HG02981 (cell line): ENCODE results near the gene RTTN.
"Not testable (repeated sequence)": the region's sequence is repeated elsewhere in the genome, so short reads cannot be mapped to it uniquely, and the experiment has no call there.

ENCODE experiments used
- ATAC-seq: cut with Tn5 transposase; IDR thresholded peaks from one replicate; pipeline ENCODE4 v1.9.1; 2021; ENCODE audit warnings: mild to moderate bottlenecking, moderate library complexity; ENCODE audit not compliant: unreplicated experiment

Gene RTTN

GRCh38 chr18:69982417-69982816 is 223.1 kb downstream of the RTTN start:
- no peak for ATAC-seq

- ATAC-seq = peak; percentile 62
Measured at GRCh38 chr18:69981948-69982347, 223.5 kb downstream of the RTTN start.

GRCh38 chr18:69980982-69981804 is 224.3 kb downstream of the RTTN start:
- no peak for ATAC-seq

GRCh38 chr18:69980509-69980908 is 225.0 kb downstream of the RTTN start:
- ATAC-seq = no peak

GRCh38 chr18:69978732-69979715 is 226.5 kb downstream of the RTTN start:
- peak; percentile 49 for ATAC-seq

GRCh38 chr18:69975294-69975693 is 230.2 kb downstream of the RTTN start:
- not testable (repeated sequence) for ATAC-seq

GRCh38 chr18:69974365-69974764 is 231.1 kb downstream of the RTTN start:
- no peak for ATAC-seq

- ATAC-seq = no peak
Measured at GRCh38 chr18:69969491-69969890, 236.0 kb downstream of the RTTN start.

GRCh38 chr18:69968039-69968438 is 237.4 kb downstream of the RTTN start:
- peak; percentile 82 for ATAC-seq

GRCh38 chr18:69963196-69963595 is 242.3 kb downstream of the RTTN start:
- no peak for ATAC-seq

- no peak for ATAC-seq
Measured at GRCh38 chr18:69961718-69962117, 243.8 kb downstream of the RTTN start.

- peak; percentile 38 for ATAC-seq
Measured at GRCh38 chr18:69958422-69958821, 247.1 kb downstream of the RTTN start.

GRCh38 chr18:69957747-69958146 is 247.7 kb downstream of the RTTN start:
- ATAC-seq = no peak

GRCh38 chr18:69956665-69957620 is 248.5 kb downstream of the RTTN start:
- ATAC-seq = no peak

GRCh38 chr18:69956057-69956456 is 249.4 kb downstream of the RTTN start:
- peak; percentile 49 for ATAC-seq

GRCh38 chr18:69954719-69955480 is 250.6 kb downstream of the RTTN start:
- peak; percentile 32 for ATAC-seq

GRCh38 chr18:69953191-69953590 is 252.3 kb downstream of the RTTN start:
- ATAC-seq = no peak
